ENCODE results near the gene APCS.

The APCS gene

GRCh38 chr1:159587461-159587951, at the start of gene APCS:
Gene APCS (plus strand): TSS chr1:159587826. CDS start chr1:159587922, 96 bp downstream.
- no peak for DNase-seq

GRCh38 chr1:159548126-159548525, 39.5 kb upstream of the APCS start:
- DNase-seq, result no peak

GRCh38 chr1:159554261-159554660, 33.4 kb upstream of the APCS start:
- no peak for DNase-seq

- no peak for DNase-seq
These were observed 32.9 kb upstream of the APCS start for GRCh38 chr1:159554696-159555095.

- no peak for DNase-seq
These were observed 30.7 kb upstream of the APCS start for GRCh38 chr1:159556931-159557369.

GRCh38 chr1:159560599-159560998, 27.0 kb upstream of the APCS start:
- DNase-seq, result no peak

- DNase-seq, result no peak
These were observed 26.1 kb upstream of the APCS start for GRCh38 chr1:159561497-159561896.

GRCh38 chr1:159562680-159563079, 24.9 kb upstream of the APCS start:
- no peak for DNase-seq

GRCh38 chr1:159577446-159577845, 10.2 kb upstream of the APCS start:
- no peak for DNase-seq

GRCh38 chr1:159580340-159580739, 7.3 kb upstream of the APCS start:
- no peak for DNase-seq

GRCh38 chr1:159581422-159581821, 6.2 kb upstream of the APCS start:
- DNase-seq, result no peak

- no peak for DNase-seq
These were observed 3.1 kb upstream of the APCS start for GRCh38 chr1:159584536-159584935.

- DNase-seq, result no peak
These were observed 4.4 kb downstream of the APCS start for GRCh38 chr1:159591981-159592380.

- DNase-seq, result no peak
These were observed 7.2 kb downstream of the APCS start for GRCh38 chr1:159594625-159595405.

GRCh38 chr1:159598196-159598595, 10.6 kb downstream of the APCS start:
- DNase-seq, result no peak

GRCh38 chr1:159600894-159601293, 13.3 kb downstream of the APCS start:
- DNase-seq, result no peak

- no peak for DNase-seq
These were observed 14.9 kb downstream of the APCS start for GRCh38 chr1:159602501-159602999.

- no peak for DNase-seq
These were observed 24.7 kb downstream of the APCS start for GRCh38 chr1:159612211-159612885.

- DNase-seq, result no peak
These were observed 45.3 kb downstream of the APCS start for GRCh38 chr1:159632922-159633321.
